ENCODE measurements around the gene VEGFB. TPM values are rescaled to one million over a fixed set of nuclear protein-coding genes. Genes with fewer than 3 reads are reported as not detected.
A peak's percentile ranks its signal among the peaks of the same experiment; 100 is the strongest.

The VEGFB gene
- total and polyA plus RNA-seq, 9 donors = 54.0 to 109 (median 92.1) TPM

DNA sequence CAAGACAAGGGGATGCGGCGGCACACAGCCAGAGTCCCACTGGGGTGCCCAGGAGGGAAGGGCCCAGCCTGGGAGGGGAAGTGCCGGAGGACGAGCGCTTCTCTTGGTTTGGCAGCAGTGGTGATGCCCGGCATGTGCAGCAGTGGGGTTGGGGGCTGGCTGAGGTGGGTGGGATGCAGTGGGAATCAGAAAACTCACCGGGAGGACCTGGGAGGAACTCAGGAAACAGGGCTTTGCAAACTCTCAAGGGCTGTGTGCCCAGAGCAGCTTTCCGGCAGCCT, 24.9 kb upstream of the VEGFB start:
- WGBS (ENCODE audit: insufficient coverage) = 83% methylated on average over 6 of the region's 8 CpGs
- Histone ChIP-seq H3K36me3 (ENCODE audit: control insufficient read depth, insufficient read depth, low read length) (peaks cover 21% of the 10 kb centered on the region), H3K27ac (ENCODE audit: low read length) (no peak overlapping the region), H3K9me3 (replicated peaks; ENCODE audit: control insufficient read depth, low read depth, low read length) (no peaks in the 10 kb centered on the region), H3K27me3 (ENCODE audit: control insufficient read depth, insufficient read depth, low read length) (no peaks in the 10 kb centered on the region), H3K4me3 (ENCODE audit: low read length) (no peak overlapping the region), H3K4me1 (ENCODE audit: control insufficient read depth, insufficient read depth, low read length) (peaks cover 50% of the 10 kb centered on the region)
- DNase-seq = no peak

DNA sequence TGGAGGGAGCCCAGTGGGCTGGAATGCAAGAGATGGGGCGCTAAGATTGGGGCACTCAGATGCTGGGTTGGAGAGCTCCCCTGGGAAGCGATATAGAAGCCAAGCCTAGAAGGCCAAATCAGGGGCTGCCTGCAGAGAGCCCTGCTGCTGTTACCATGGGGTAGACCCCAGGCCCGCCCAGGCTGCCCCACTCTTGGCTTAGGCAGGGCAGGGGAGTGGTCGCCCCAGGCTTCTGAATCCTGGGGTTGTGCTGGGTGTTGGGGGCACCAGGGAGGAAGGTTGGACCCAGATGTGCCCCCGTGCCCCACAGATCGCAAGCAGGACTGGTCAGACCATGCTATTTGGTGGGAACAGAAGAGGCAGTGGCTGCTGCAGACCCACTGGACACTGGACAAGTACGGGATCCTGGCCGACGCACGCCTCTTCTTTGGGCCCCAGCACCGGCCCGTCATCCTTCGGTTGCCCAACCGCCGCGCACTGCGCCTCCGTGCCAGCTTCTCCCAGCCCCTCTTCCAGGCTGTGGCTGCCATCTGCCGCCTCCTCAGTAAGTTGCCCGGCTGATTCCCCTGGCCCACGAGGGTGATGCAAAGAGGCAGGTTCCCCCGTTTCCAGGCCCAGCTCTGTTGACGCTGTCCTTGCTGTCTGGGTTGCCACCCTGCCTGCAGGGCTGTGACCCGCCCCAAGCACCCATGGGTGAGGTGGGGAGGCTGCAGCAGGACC, 23.9 kb upstream of the VEGFB start:
- Histone ChIP-seq H3K4me3 (ENCODE audit: low read length) (no peak overlapping the region), H3K27ac (ENCODE audit: low read length) (no peak overlapping the region), H3K9me3 (replicated peaks; ENCODE audit: control insufficient read depth, low read depth, low read length) (no peaks in the 10 kb centered on the region), H3K27me3 (ENCODE audit: control insufficient read depth, insufficient read depth, low read length) (no peaks in the 10 kb centered on the region), H3K36me3 (ENCODE audit: control insufficient read depth, insufficient read depth, low read length) (peaks cover 16% of the 10 kb centered on the region), H3K4me1 (ENCODE audit: control insufficient read depth, insufficient read depth, low read length) (peaks cover 43% of the 10 kb centered on the region)
- no peak for DNase-seq
- WGBS (ENCODE audit: insufficient coverage) = 84% methylated on average over 23 of the region's 24 CpGs

DNA sequence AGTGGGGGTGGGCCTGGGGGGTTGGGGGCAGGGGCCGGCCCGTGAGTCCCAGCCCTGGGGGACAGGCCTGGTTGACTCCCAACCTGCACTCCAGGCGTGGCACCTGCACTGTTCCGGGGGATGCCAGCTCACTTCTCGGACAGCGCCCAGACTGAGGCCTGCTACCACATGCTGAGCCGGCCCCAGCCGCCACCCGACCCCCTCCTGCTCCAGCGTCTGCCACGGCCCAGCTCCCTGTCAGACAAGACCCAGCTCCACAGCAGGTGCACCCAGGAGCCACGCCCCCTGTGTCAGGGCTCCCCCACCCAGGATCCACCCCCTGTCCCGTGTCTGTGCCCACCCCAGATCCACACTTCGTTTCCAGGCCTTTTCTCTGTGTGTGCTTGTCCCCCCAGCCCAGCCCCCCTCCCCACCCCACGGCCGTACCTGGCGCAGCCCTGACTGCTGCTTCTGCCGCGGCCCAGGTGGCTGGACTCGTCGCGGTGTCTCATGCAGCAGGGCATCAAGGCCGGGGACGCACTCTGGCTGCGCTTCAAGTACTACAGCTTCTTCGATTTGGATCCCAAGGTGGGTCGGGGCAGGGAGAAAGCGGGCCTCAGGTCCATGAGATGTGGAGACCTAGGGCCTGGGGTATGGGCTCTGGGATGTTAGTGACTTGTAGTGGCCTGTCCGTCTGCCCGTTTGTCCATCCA, 23.1 kb upstream of the VEGFB start:
- DNase-seq = no peak
- 78% methylated on average over 18 of the region's 30 CpGs for WGBS (ENCODE audit: insufficient coverage)
- peaks cover 8% of the 10 kb centered on the region for H3K36me3 ChIP-seq (ENCODE audit: control insufficient read depth, insufficient read depth, low read length)
- no peaks in the 10 kb centered on the region for H3K9me3 ChIP-seq (replicated peaks; ENCODE audit: control insufficient read depth, low read depth, low read length)
- no peak overlapping the region for H3K4me3 ChIP-seq (ENCODE audit: low read length)
- H3K4me1 ChIP-seq (ENCODE audit: control insufficient read depth, insufficient read depth, low read length) = peaks cover 38% of the 10 kb centered on the region
- no peaks in the 10 kb centered on the region for H3K27me3 ChIP-seq (ENCODE audit: control insufficient read depth, insufficient read depth, low read length)
- H3K27ac ChIP-seq (ENCODE audit: low read length) = no peak overlapping the region

DNA sequence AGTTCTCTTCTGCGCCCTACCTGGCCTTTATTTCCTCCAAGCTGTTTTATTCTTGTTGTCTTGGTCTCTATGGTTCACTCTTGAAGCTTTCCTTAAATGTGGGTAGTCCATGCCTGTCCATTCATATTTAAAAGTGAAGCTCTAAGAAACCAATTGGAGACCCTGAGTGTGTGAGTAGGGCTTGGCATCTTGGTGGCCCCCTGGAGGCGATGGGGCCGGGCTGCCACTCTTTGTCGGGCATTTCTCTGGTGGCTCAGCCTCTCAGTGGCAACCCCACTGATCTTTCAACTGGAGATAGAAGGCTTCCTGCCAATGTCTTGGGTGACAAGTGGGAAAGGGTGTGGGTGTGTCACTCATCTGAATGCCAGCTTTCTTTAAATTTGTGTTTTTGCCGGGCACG, 17.5 kb upstream of the VEGFB start:
- Histone ChIP-seq H3K4me3 (ENCODE audit: low read length) (no peak overlapping the region), H3K4me1 (ENCODE audit: control insufficient read depth, insufficient read depth, low read length) (peaks cover 16% of the 10 kb centered on the region), H3K27ac (ENCODE audit: low read length) (no peak overlapping the region), H3K9me3 (replicated peaks; ENCODE audit: control insufficient read depth, low read depth, low read length) (no peaks in the 10 kb centered on the region), H3K36me3 (ENCODE audit: control insufficient read depth, insufficient read depth, low read length) (peaks cover 14% of the 10 kb centered on the region), H3K27me3 (ENCODE audit: control insufficient read depth, insufficient read depth, low read length) (no peaks in the 10 kb centered on the region)
- no peak for DNase-seq
- WGBS (ENCODE audit: insufficient coverage) = 93% methylated on average over 3 of the region's 6 CpGs

DNA sequence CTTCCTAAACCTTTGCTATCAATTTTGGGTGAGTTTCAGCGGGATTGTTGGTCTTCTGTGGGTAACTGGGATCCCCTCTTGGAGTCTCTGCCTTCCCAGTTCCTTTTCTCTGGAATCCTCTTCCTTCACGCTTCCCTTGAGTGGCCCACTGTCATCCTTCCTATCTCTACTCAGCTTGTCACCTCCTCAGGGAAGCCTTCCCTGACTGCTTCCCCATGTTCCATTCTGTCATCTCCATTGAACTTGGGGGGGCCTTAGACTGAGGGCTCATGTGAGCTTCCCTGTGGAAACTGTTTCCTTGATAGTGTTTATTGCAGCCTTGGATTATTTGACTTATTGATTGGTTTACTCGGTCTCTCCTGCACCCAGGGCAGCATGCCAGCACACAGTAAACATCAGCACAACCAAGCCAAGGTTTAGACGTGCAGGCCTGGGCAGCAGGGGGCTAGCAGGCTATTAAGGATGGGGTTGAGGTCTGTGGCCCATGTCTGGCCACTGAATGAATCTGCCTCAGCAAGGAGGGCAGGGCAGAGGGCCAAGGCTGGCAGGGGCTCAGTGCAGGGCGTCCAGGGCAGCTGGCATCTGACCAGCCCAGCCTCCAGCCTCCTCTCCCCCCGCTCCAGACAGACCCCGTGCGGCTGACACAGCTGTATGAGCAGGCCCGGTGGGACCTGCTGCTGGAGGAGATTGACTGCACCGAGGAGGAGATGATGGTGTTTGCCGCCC, 15.6 kb upstream of the VEGFB start:
- DNase-seq = no peak
- no peaks in the 10 kb centered on the region for H3K9me3 ChIP-seq (replicated peaks; ENCODE audit: control insufficient read depth, low read depth, low read length)
- no peak overlapping the region for H3K4me3 ChIP-seq (ENCODE audit: low read length)
- peaks cover 18% of the 10 kb centered on the region for H3K36me3 ChIP-seq (ENCODE audit: control insufficient read depth, insufficient read depth, low read length)
- 47% methylated on average over 4 of the region's 11 CpGs for WGBS (ENCODE audit: insufficient coverage)
- peaks cover 30% of the 10 kb centered on the region for H3K4me1 ChIP-seq (ENCODE audit: control insufficient read depth, insufficient read depth, low read length)
- no peaks in the 10 kb centered on the region for H3K27me3 ChIP-seq (ENCODE audit: control insufficient read depth, insufficient read depth, low read length)
- no peak overlapping the region for H3K27ac ChIP-seq (ENCODE audit: low read length)

DNA sequence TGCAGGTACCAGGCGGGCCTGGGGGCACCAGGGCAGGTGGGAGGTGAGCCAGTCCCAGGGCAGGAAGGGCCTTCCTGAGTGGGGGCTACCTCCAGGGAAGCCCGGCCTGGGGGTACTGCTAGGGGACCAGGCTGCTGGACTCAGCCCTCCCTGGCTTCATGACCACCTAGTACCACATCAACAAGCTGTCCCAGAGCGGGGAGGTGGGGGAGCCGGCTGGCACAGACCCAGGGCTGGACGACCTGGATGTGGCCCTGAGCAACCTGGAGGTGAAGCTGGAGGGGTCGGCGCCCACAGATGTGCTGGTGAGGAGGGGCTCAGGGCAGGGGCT, 15.1 kb upstream of the VEGFB start:
- no peaks in the 10 kb centered on the region for H3K9me3 ChIP-seq (replicated peaks; ENCODE audit: control insufficient read depth, low read depth, low read length)
- no peaks in the 10 kb centered on the region for H3K27me3 ChIP-seq (ENCODE audit: control insufficient read depth, insufficient read depth, low read length)
- peaks cover 36% of the 10 kb centered on the region for H3K4me1 ChIP-seq (ENCODE audit: control insufficient read depth, insufficient read depth, low read length)
- no peak overlapping the region for H3K27ac ChIP-seq (ENCODE audit: low read length)
- no peak overlapping the region for H3K4me3 ChIP-seq (ENCODE audit: low read length)
- WGBS (ENCODE audit: insufficient coverage) = no CpG with 5 or more reads among the region's 7 CpGs
- DNase-seq = no peak
- H3K36me3 ChIP-seq (ENCODE audit: control insufficient read depth, insufficient read depth, low read length) = peaks cover 22% of the 10 kb centered on the region

DNA sequence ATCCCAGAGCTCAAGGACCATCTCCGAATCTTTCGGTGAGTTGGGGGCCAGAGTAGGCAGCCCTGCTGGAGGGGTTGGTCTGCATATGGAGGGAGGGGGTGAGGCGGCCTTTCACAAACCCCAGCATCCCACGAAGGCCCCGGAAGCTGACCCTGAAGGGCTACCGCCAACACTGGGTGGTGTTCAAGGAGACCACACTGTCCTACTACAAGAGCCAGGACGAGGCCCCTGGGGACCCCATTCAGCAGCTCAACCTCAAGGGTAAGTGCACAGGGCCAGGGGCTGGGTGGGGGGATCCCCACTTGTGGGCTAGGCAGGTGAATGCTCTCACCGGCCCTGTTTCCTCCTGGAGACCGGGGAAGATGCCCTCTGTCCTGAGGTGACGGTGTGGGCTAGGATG, 14.6 kb upstream of the VEGFB start:
- WGBS (ENCODE audit: insufficient coverage) = 86% methylated on average over 7 of the region's 10 CpGs

DNA sequence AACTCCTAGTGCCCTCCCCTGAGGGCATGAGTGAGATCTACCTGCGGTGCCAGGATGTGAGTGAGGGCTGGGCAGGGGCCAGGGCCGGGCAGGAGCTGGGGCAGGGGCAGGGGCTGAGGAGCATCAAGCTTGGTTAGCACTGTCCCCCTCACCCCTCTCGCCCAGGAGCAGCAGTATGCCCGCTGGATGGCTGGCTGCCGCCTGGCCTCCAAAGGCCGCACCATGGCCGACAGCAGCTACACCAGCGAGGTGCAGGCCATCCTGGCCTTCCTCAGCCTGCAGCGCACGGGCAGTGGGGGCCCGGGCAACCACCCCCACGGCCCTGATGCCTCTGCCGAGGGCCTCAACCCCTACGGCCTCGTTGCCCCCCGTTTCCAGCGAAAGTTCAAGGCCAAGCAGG, 14.1 kb upstream of the VEGFB start:
- Histone ChIP-seq H3K4me3 (ENCODE audit: low read length) (no peak overlapping the region), H3K27me3 (ENCODE audit: control insufficient read depth, insufficient read depth, low read length) (no peaks in the 10 kb centered on the region), H3K9me3 (replicated peaks; ENCODE audit: control insufficient read depth, low read depth, low read length) (no peaks in the 10 kb centered on the region), H3K4me1 (ENCODE audit: control insufficient read depth, insufficient read depth, low read length) (peaks cover 45% of the 10 kb centered on the region), H3K36me3 (ENCODE audit: control insufficient read depth, insufficient read depth, low read length) (peaks cover 26% of the 10 kb centered on the region), H3K27ac (ENCODE audit: low read length) (no peak overlapping the region)
- DNase-seq = no peak
- WGBS (ENCODE audit: insufficient coverage) = 90% methylated on average over 16 of the region's 17 CpGs

More for the DNA sequence above, 14.6 kb upstream of the VEGFB start:
- Histone ChIP-seq H3K9me3 (replicated peaks; ENCODE audit: control insufficient read depth, low read depth, low read length) (no peaks in the 10 kb centered on the region), H3K27me3 (ENCODE audit: control insufficient read depth, insufficient read depth, low read length) (no peaks in the 10 kb centered on the region), H3K36me3 (ENCODE audit: control insufficient read depth, insufficient read depth, low read length) (peaks cover 26% of the 10 kb centered on the region), H3K4me3 (ENCODE audit: low read length) (no peak overlapping the region), H3K4me1 (ENCODE audit: control insufficient read depth, insufficient read depth, low read length) (peaks cover 40% of the 10 kb centered on the region), H3K27ac (ENCODE audit: low read length) (no peak overlapping the region)
- no peak for DNase-seq

DNA sequence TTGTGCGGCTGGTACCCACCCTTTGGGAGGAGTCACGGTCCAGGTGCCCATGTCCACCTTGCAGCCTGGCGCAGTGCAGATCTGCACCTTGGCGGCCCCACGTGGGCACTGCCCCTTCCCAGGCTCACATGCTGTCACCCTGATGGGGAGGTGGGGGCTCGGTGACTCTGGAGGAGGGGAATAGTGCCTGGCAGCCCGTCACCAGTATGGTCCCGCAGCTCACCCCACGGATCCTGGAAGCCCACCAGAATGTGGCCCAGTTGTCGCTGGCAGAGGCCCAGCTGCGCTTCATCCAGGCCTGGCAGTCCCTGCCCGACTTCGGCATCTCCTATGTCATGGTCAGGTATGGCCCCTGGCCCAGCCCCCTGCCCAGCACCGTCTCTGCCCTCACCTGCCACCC, 13.6 kb upstream of the VEGFB start:
- DNase-seq = no peak
- Histone ChIP-seq H3K36me3 (ENCODE audit: control insufficient read depth, insufficient read depth, low read length) (peaks cover 26% of the 10 kb centered on the region), H3K27me3 (ENCODE audit: control insufficient read depth, insufficient read depth, low read length) (no peaks in the 10 kb centered on the region), H3K4me1 (ENCODE audit: control insufficient read depth, insufficient read depth, low read length) (peaks cover 50% of the 10 kb centered on the region), H3K9me3 (replicated peaks; ENCODE audit: control insufficient read depth, low read depth, low read length) (no peaks in the 10 kb centered on the region), H3K4me3 (ENCODE audit: low read length) (no peak overlapping the region), H3K27ac (ENCODE audit: low read length) (no peak overlapping the region)
- 81% methylated on average over 9 of the region's 14 CpGs for WGBS (ENCODE audit: insufficient coverage)

DNA sequence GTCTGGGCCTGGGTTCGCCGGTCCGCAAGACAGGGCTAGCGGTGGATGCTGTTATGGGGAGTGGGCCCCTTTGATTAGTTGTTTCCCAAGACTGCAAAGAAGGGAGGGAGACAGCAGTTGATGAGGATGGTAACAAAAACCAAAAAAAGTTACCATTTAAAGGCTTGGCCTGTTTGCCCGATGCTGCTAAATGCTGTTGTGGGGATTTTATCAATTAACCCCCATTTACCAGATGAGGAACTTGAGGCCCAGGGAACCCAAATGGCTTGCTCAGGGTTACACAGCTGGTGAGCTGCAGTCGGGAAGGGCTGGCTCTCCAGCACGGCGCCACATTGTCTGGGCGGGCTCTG, 11.8 kb upstream of the VEGFB start:
- Histone ChIP-seq H3K27me3 (ENCODE audit: control insufficient read depth, insufficient read depth, low read length) (no peaks in the 10 kb centered on the region), H3K9me3 (replicated peaks; ENCODE audit: control insufficient read depth, low read depth, low read length) (no peaks in the 10 kb centered on the region), H3K4me1 (ENCODE audit: control insufficient read depth, insufficient read depth, low read length) (peaks cover 64% of the 10 kb centered on the region), H3K4me3 (ENCODE audit: low read length) (no peak overlapping the region), H3K27ac (ENCODE audit: low read length) (peak overlapping the region; percentile 80), H3K36me3 (ENCODE audit: control insufficient read depth, insufficient read depth, low read length) (peaks cover 26% of the 10 kb centered on the region)
- no peak for DNase-seq
- 64% methylated on average over 8 of the region's 9 CpGs for WGBS (ENCODE audit: insufficient coverage)

All from muscle of leg (tissue), 11 donors.